RPMI8226 (cell line): ENCODE results near the gene FXYD4.

Experiments
- DNase-seq: peaks from one replicate; pipeline ENCODE4 v3.0.0-alpha.2; 2015

Gene FXYD4

DNA sequence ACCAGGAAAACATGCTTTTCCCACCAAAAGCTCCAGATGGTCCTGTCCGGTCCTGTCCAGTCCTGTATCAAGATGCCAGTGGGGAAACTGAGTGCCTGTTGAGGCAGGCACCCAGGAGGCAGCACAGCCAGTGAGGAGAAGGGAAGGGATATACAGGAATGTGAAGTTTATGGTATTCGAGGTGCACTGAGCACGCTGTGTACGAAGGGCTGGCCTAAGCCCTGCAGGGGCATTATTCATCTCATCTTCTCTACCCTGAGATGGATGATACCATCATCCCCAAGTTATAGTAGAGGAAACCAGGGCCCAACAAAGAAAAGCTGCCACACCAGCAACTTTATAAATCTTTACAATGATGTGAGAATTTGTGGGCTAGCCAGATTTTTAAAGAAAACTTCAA, 23.4 kb upstream of the FXYD4 start:
- DNase-seq: no peak

DNA sequence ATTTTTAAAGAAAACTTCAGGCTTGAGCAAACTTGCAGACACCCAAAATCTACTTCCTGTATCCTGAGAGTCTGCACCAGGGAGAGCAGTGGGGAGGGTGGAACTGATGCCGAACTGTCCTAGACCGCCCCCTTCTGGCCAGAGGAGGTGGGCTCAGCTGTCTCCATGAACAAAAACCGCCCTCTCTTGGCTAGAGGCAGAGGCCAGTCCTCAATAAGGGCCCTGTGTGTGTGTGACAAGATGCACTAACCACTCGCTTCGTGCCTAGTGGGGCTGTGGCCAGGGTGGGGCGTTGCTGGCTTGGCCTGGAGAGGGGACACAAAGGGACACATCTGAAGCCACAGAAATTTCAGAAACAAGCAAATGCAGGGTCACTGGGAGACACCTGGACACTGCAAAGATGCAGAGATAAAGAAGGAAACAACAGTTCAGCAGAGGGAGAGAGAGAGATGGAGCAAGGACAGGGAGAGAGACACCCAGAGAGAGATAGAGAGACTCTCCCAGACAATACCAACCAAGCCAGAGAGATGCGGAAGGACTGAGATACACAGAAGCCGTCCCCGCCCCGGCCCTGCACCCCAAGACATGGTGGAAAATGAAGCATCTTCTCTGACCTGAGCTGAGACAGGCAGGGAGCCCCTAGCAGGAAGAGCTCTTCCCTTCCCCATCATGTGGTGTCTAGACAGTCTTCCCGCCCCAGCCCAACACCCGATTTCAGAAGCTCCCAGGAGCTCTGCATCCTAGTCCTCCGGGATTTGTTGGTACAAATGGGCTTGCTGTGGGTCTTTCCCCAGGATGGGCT, 22.7 kb upstream of the FXYD4 start:
- DNase-seq: peak; percentile 81

DNA sequence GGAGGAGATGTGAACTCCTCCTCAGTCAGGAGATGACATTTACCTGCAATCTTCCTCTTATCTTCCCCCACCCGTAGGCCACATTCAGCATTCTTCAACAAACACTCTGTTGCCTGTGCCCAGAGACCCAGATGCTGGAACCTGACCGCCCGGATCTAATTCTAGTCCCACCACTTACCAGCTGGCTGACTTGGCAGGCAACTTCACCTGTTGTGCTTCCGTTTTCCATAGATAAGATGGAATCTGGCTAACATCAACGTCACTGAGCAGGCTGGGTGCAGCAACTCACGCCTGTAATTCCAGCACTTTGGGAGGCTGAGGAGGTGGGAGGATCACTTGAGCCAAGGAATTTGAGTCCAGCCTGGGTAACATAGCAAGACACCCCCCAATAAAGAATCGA, 21.3 kb upstream of the FXYD4 start:
- DNase-seq: no peak

DNA sequence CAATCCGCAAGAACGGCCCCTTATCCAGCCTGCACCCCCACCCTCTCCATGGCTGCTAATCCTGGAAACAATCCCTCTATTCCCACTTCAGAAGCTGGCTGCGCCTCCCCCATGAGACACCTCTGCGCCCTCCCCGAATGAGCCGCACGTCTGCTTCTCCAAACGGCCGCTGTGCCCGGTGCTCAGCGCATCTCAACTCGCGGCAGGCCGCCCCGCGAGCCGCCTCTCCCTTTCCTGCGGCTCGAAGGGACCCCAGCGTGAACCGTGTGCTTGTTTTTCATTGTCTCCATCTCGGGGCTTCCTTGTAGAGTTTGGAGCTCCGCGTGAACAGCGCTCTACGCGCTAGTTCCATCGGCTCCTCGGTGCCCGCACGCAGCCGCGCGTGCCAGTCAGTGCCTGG, 20.8 kb upstream of the FXYD4 start:
- no peak for DNase-seq

DNA sequence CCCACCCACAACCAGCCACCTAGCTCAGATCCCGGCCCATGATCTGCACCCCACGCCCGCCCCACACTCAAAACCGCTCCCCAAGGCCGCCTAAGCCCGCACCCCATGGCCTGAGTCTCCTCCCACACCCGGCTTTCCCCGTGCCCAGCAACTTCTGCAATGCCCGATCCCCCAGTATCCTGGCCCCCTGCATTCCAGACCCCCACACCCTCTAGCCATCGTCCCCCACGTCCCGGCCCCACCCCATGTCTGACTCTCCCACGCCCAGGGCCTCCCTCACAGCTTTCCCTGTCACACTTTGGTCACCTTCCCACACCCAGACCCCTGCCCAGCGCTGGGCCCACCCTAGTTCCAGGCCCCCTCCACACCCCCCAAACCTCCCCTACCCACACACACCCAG, 20.1 kb upstream of the FXYD4 start:
- DNase-seq: no peak

DNA sequence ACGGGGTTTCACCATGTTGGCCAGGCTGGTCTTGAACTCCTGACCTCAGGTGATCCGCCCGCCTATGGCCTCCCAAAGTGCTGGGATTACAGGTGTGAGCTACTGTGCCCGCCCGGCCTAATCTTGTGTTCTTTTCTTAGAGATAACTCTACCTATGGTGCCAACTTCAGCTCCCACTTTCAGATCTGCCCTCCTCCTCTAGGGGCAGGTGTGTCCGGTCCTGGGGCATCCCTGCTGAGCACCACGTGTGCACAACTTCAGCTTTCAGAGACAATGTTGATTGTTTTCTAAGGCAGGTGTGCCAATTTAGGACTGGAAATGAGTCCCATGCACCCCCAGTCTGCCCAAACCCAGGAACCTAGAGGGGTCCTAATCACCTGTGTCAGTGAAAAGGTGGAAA, 18.5 kb upstream of the FXYD4 start:
- peak; percentile 54 for DNase-seq

DNA sequence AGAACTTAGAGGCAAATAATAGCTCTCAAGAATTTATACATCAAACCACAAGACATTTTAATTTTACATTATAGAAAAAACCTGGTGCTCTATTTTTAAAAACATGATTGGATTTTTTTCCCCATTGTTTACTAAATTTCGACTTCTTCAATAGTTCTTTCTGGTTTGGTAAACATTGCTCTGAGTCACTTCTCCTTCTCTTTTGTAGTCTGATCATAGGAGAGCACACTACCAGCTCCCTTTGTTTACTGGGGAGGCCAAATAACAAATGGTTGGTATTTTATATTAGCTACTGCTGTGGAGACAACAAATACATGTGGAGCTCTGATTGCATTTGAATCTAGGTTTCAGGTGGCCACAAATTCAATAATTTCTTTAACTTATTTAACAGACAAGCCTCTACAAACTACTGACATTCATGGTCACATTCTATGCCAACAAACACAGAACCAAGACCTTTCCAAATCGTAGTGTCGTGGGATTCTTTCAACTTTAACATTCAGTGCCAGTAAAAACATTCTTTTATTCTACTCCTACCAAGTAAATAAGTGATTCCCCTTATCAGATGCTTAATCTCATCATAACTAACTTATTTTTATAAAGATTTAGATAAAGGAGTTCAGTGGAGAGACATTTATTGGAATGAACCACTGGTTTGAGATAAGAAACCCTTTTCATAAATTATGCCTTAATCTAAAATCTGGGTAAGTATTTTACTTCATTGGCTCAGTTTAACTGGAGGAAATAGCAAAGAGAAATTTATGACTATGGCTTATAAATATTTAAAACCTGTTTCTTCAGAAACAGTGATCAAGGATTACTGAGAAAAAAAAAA, 17.7 kb upstream of the FXYD4 start:
- no peak for DNase-seq

DNA sequence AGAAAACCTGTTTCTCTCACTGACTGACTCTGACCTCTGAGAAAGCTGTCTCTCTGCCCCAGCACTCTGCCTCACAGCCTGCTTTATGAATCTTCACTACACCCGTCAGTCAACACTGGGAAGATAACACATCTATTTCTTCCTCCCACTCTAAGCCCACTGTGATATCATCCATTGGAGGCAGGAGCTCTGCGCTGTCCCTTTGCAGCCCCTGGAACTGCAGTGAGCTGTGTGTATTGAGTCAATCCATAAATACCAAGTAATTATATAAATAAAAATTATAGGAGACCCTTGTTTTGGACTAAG, 17.2 kb upstream of the FXYD4 start:
- DNase-seq: no peak

DNA sequence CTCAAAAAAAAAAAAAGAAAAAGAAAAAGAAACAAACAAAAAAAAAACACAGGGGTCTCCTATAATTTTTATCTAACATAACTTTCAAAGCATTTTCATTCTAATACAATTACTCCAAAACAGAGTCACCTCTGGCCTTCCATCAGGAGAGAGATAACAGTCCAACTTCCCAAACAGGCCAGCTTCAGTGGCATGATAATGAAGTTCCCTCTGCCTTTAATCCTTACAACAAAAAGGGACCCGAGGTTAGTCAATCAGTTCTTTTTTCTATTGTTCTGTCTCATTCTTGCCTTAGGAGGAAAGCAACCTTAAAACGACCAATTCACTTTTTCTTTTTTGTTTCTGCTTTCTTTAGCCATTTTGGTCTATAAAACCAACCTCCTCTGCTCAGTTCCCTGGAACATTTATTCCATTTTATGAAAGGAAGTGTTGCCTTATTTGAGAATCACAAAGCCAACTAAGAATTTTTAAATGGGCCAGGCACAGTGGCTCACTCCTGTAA, 16.5 kb upstream of the FXYD4 start:
- no peak for DNase-seq

DNA sequence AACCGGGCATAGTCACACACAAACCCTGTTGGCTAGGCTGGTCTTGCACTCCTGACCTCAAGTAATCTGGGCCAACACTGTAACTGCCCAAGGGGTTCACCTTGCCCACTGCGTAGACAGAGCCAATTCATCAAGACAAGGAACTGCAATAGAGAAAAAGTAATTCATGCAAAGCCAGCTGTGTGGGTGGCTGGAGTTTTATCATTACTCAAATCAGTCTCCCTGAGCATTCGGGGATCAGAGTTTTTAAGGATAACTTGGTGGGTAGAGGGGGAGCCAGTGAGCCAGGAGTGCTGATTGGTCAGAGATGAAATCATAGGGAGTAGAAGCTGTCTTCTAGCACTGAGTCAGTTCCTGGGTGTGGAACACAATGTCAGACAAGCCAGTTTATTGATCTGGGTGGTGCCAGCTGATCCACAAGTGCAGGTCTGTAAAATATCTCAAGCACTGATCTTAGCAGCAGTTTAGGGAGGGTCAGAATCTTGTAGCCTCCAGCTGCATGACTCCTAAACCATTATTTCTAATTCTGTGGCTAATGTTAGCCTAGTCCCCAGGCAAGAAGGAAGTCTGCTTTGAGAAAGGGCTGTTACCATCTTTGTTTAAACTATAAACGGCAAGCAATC, 15.6 kb upstream of the FXYD4 start:
- DNase-seq: no peak

DNA sequence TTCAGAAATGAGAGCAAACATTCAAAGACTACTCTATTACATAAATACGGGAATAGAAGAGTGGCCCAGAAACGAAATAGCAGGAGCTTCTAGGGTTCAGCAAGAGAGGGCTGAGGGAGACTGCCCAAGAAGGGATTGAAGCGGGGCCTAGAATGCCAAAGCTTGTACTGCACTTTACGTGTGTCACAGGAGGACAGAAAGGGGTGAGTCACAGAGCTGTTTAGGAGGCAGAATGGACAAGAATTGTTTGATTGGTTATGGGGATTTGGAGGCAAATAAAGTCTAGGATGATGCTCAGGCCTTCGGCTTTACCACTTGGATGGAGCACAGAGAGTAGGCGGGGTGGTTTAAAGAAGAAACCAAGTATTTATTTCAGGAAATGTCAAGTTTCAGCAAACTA, 11.3 kb upstream of the FXYD4 start:
- DNase-seq: no peak

DNA sequence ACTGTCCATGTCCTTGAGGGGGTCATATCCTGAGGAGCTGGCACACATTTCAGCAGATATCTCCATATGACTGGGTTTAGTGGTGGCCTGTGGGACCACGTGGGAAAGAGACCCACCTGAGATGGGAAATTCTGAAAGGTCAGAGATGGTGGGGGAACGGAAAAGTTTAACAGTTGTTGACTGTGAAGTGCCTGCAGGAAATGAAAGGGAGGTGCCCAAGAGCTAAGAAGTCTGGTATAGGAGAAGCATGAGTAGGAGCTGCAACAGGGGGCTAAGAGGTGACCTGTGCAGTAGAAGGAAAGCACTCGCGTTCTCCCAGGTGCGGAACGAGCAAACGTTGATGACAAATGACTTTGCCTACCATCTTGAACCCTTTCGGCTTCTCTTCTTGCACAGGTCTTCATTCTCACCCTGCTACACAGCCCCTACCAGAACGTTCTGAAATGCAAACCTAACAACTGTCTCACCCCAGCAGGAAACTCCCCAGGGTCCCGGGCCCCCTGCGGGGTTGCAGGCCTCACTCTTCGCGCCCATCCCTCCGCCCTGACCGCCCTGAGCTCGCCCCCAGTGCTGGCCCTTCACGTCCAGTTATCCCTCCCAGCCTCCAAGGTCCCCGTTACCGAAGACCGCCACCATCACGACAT, 9.8 kb upstream of the FXYD4 start:
- DNase-seq: no peak

DNA sequence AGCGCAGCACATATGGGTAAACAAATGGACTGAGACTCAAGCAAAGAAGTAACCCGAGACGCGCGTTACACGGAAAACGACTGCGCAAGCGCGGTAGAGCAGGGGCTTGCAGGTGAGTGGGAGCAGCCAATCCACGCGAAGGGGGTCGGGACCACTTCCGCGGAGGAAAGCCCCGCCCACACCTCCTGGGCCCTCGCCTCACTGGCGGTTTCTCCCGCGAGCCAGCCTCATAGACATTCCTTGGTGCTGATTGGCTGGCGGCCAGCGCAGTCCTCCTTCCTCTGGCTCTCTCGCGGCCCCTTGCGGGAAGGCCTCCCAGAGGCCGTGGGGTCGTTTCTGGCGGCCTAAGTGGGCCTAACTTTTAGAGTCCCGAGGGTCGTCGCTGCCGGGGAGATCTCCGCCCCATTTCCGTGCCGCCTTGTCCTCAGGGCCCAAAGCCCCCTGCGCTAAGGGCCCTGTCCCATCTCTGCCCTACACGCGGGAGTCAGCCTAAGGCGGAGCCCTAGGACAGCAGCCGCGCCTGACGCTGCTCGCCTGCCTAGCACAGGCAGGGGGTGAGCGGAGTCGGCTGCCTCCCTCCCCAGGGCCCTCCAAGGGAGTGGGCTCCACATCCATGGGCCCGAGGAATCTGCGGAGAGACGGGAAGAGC, 9.1 kb upstream of the FXYD4 start:
- peak; percentile 91 for DNase-seq

DNA sequence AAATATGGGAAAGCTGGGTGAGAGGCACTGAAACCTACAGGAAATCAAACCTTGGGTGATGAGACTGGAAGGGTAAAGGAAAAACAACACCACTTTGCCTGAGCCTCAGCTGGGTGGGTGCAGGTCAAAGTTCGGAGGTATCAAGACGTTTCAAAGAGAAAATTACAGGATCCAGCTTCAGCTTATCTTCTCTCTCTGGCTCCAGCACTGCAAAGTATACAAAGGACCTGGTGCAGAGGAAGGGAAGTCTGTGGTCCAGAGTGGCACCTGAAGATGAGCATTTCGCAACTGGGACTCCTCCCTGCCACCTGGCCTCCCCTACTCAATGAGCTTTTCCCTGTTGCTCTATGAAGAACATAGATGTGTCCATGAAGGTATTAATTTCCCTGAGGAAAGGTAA, 6.4 kb upstream of the FXYD4 start:
- no peak for DNase-seq

DNA sequence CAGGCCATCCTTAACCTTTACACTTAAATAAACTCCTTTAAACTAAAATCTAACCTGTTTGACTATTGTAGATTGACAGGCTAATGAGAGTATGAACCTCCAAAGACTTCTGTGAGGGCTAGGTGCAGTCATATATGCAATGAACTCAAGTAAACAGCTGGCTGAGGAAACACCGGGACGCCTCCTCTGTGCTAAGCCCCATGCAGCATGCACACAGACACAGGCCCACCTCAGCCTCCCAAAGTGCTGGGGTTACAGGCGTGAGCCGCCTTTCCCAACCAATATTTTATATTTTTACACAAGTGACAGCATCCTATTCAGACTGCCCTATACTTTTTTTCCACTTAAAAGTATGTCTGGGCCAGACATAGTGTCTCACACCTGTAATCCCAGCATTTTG, 1.5 kb upstream of the FXYD4 start:
- DNase-seq: no peak

DNA sequence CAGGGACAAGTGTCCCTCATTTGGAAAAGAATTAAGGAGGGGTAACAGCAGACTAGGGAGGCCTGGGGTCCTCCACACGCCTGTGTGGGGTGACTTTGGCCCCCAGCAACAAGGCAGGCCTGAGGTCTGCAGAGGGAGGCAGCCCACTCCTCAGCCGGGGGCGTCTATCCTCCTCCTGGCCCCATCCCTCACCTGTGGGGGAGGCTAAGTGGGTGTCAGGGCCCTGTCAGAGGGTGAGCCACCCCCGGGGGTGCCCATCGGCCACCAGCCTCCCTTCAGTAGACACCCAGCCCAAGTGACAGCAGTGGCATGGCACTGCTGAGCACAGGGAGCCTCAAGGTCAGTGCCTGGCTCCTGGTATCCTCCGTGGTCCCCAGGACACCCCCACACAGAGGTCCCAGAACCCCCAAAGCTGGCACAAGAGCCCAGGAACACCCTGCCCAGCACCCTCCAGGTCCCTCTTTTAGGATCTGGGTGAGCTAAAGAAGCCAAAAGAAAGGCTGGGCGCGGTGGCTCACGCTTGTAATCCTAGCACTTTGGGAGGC, 693 bp upstream of the FXYD4 start:
- DNase-seq: no peak

DNA sequence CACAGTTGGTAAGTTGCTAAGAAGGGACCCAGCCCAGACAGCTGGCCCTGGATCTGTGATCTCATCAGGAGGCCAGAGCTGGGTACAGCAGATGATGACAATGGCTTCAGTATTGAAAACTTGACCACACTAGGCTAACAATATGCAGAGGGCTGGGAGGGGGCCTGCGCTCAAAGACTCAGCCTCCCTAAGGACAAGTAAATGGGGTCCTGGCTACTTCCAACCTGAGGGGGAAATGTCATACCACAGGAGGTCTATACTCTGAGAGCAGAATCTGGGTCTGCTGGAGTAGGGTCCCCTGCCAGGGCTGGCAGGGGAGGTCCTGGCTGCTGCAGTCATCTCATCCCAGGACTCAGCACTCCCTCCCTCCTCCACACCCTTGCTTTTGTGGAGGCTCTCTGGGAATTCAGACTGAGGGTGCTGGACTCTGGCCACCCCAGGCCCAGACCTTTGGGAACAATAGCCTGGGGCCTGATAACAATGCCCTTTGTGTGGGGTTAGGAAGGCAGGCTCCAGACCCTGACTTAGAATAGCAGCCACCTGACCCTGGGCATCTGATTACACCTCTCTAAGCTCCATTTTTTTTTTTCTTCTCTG, 1.4 kb downstream of the FXYD4 start:
- DNase-seq: no peak

DNA sequence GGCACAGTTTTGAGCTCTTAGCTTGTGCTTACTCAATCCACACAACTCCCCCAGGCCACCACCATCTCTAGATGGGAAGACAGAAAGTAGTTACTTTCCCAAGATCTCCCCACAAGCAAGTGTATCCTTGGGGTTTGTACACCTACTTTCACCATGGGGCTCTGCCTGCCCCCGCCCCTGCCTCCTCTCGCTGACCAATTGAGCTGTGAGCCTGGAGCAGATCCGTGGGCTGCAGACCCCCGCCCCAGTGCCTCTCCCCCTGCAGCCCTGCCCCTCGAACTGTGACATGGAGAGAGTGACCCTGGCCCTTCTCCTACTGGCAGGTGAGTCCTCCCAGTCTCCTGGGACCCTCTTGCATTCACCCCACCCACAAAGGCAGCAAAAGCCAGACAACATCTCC, 2.0 kb downstream of the FXYD4 start:
- no peak for DNase-seq

DNA sequence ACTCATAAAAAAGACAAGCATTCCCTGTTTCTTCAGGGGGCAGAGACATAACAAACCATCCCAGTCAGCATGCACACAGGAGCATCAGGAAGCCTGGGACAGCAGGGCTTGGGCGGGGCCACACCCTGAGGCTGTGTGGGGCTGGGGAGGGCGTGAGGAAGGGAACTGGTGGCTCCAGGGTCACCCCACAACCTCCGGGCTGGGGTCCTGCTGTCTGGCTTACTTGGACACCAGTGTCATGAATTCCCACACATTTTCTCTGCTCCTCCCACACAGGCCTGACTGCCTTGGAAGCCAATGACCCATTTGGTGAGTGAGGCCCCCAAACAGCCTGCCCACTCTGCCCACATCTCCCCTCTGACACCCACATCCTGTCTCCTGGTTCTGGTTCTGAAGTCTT, 2.8 kb downstream of the FXYD4 start:
- DNase-seq: no peak

DNA sequence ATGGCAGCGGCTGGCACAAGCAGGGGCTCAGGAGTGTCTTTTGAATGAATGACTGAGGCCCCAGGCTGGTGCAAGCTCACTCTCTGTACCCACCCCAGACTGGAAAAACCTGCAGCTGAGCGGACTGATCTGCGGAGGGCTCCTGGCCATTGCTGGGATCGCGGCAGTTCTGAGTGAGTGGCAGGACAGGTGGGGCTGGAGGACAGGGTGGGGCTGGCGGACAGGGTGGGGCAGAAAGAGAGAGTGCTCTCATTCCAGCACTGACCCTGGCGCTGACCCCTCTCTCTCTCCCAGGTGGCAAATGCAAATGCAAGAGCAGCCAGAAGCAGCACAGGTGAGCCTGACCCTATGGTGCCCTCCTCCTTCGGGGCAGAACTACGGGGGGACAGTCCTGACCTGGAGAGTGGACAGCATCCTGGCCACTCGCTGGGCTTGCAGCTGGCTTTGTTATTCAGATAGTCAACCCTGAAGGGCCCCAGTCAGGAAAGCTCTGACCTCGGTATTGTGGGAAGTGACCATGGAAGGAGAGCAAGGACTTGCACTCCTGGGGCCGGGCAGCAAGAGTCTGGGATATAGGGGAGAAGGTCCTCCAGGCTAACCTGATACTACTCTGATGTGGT, 4.1 kb downstream of the FXYD4 start:
- DNase-seq: no peak

DNA sequence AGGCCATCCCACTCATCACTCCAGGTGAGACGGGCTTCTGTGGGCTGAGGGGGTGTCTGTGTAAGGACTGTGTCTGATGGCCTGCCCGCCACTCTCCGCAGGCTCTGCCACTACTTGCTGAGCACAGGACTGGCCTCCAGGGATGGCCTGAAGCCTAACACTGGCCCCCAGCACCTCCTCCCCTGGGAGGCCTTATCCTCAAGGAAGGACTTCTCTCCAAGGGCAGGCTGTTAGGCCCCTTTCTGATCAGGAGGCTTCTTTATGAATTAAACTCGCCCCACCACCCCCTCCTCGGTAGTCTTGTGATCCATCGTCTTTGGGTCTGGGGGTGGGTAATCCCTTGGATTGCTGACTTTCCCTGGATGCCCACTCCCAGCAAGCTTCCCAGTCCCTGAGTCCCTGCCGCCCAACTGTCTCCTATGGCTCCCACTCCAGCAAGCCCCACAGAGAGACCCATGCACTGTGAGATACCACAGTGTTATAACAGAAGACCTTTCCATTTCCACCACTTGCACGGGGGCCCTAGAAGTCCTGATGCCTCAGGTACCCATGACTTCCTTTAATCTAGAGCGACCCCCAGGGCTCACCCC, 4.7 kb downstream of the FXYD4 start:
- no peak for DNase-seq
